ENCODE measurements around the gene CDH4.

CDH4 gene

GRCh38 chr20:61487997-61488371 lies 235.9 kb downstream of the CDH4 start:
- Histone ChIP-seq H3K4me3 (replicated peaks; ENCODE audit: insufficient read depth, low read length) (no peak overlapping the region), H3K27me3 (ENCODE audit: insufficient read depth, poor library complexity, severe bottlenecking) (no peaks in the 10 kb centered on the region), H3K27ac (replicated peaks) (no peak overlapping the region)
- no peak for TF ChIP-seq GABPA (IDR thresholded peaks at IDR 0.05; ENCODE audit: low read depth)
- no peak for TF ChIP-seq POLR2AphosphoS5 (IDR thresholded peaks at IDR 0.05; ENCODE audit: low read depth)
- TF ChIP-seq REST (IDR thresholded peaks at IDR 0.05; ENCODE audit: insufficient replicate concordance, low read depth): no peak
- TF ChIP-seq, protein P1, sequence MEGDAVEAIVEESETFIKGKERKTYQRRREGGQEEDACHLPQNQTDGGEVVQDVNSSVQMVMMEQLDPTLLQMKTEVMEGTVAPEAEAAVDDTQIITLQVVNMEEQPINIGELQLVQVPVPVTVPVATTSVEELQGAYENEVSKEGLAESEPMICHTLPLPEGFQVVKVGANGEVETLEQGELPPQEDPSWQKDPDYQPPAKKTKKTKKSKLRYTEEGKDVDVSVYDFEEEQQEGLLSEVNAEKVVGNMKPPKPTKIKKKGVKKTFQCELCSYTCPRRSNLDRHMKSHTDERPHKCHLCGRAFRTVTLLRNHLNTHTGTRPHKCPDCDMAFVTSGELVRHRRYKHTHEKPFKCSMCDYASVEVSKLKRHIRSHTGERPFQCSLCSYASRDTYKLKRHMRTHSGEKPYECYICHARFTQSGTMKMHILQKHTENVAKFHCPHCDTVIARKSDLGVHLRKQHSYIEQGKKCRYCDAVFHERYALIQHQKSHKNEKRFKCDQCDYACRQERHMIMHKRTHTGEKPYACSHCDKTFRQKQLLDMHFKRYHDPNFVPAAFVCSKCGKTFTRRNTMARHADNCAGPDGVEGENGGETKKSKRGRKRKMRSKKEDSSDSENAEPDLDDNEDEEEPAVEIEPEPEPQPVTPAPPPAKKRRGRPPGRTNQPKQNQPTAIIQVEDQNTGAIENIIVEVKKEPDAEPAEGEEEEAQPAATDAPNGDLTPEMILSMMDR (IDR thresholded peaks at IDR 0.05; ENCODE audit: insufficient read depth, low read length): no peak
- TF ChIP-seq SPI1 (IDR thresholded peaks at IDR 0.05; ENCODE audit: borderline replicate concordance, low read depth): no peak
- no peak for DNase-seq (ENCODE audit: low read depth in 1 of 2, low spot score in 1 of 2)

DNA sequence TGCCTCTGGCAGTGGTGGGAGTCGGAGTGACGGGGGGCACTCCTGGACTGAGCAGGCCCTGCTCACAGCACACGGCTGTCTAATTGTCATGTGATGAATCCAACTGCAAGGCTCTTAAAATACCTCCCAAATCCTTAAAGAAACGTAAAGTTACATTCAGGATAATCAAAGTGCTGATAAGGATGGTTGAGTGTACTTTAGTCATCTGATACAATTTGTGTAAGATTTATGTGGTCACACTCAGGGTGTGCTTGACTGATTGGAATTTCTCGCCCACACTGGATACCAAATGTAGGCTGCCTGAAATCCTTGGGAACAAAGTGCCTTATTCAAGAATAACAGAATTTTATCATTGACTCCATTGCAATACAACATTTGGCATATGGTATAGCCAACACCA lies 238.7 kb downstream of the CDH4 start:
- no peak for DNase-seq (ENCODE audit: low read depth in 1 of 2, low spot score in 1 of 2)
- H3K4me3 ChIP-seq (replicated peaks; ENCODE audit: insufficient read depth, low read length): no peak overlapping the region
- no peak overlapping the region for H3K27ac ChIP-seq (replicated peaks)
- no peaks in the 10 kb centered on the region for H3K27me3 ChIP-seq (ENCODE audit: insufficient read depth, poor library complexity, severe bottlenecking)
- TF ChIP-seq POLR2AphosphoS5 (IDR thresholded peaks at IDR 0.05; ENCODE audit: low read depth): no peak
- no peak for TF ChIP-seq SPI1 (IDR thresholded peaks at IDR 0.05; ENCODE audit: borderline replicate concordance, low read depth)
- TF ChIP-seq, protein P1 (IDR thresholded peaks at IDR 0.05; ENCODE audit: insufficient read depth, low read length): no peak
- TF ChIP-seq GABPA (IDR thresholded peaks at IDR 0.05; ENCODE audit: low read depth): no peak
- TF ChIP-seq REST (IDR thresholded peaks at IDR 0.05; ENCODE audit: insufficient replicate concordance, low read depth): no peak

DNA sequence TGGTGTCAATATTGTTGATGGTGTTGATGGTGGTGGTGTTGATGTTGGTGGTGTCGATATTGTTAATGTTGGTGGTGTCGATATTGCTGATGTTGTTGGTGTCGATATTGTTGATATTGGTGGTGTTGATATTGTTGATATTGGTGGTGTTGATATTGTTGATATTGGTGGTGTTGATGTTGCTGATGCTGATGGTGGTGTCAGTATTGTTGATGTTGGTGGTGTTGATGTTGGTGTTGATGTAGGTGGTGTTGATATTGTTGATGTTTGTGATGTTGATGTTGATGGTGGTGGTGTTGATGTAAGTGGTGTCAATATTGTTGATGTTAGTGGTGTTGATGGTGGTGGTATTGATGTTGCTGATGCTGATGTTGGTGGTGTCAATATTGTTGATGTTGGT lies 240.0 kb downstream of the CDH4 start:
- TF ChIP-seq REST (IDR thresholded peaks at IDR 0.05; ENCODE audit: insufficient replicate concordance, low read depth): no peak
- TF ChIP-seq GABPA (IDR thresholded peaks at IDR 0.05; ENCODE audit: low read depth): no peak
- no peak for TF ChIP-seq SPI1 (IDR thresholded peaks at IDR 0.05; ENCODE audit: borderline replicate concordance, low read depth)
- TF ChIP-seq, protein P1 (IDR thresholded peaks at IDR 0.05; ENCODE audit: insufficient read depth, low read length): no peak
- TF ChIP-seq POLR2AphosphoS5 (IDR thresholded peaks at IDR 0.05; ENCODE audit: low read depth): no peak
- no peaks in the 10 kb centered on the region for H3K27me3 ChIP-seq (ENCODE audit: insufficient read depth, poor library complexity, severe bottlenecking)
- DNase-seq (ENCODE audit: low read depth in 1 of 2, low spot score in 1 of 2): no peak

More for the DNA sequence above, 240.0 kb downstream of the CDH4 start:
- Histone ChIP-seq H3K27ac (replicated peaks) (no peak overlapping the region), H3K4me3 (replicated peaks; ENCODE audit: insufficient read depth, low read length) (no peak overlapping the region)
